ENCODE measurements around the gene MAP1LC3B2. TPM values are rescaled to one million over a fixed set of nuclear protein-coding genes. Genes with fewer than 3 reads are reported as not detected.

MAP1LC3B2 gene
- total and polyA plus RNA-seq, 2 donors from 2014 or later: 2.1 to 4.5 TPM

GRCh38 chr12:116552773-116553373, 6.3 kb upstream of the MAP1LC3B2 start:
- DNase-seq (peak in 1 of 5 donors; percentile 14), FAIRE-seq (no peak)
- intact Hi-C loops (cut with DNase I): no loop called here

GRCh38 chr12:116556356-116556952, 2.7 kb upstream of the MAP1LC3B2 start:
- Histone ChIP-seq H3K4me3 (ENCODE audit: low read length in 3 of 3) (no peak overlapping the region), H3K36me3 (ENCODE audit: control insufficient read depth in 2 of 3, insufficient read depth in 3 of 3, low read length in 3 of 3) (no peaks in the 10 kb centered on the region), H3K9me3 (ENCODE audit: control insufficient read depth in 2 of 3, insufficient read depth in 1 of 3, low read length in 3 of 3) (no peaks in the 10 kb centered on the region), H3K27me3 (ENCODE audit: control insufficient read depth, insufficient read depth, low read length) (no peaks in the 10 kb centered on the region), H3K27ac (ENCODE audit: low read depth in 2 of 2, low read length in 2 of 2) (no peak overlapping the region), H3K9ac (ENCODE audit: low read length in 3 of 3) (no peak overlapping the region), H3K4me1 (ENCODE audit: control insufficient read depth in 2 of 3, insufficient read depth in 2 of 3, low read depth in 1 of 3, low read length in 3 of 3) (no peaks in the 10 kb centered on the region)
- TF ChIP-seq CTCF (IDR thresholded peaks at IDR 0.05; ENCODE audit: borderline replicate concordance, extremely low read depth, insufficient read depth): no peak
- DNase-seq (peak in 1 of 5 donors; percentile 7), FAIRE-seq (no peak)
- intact Hi-C loops (cut with DNase I): no loop called here

More at GRCh38 chr12:116552773-116553373, 6.3 kb upstream of the MAP1LC3B2 start:
- no peaks in the 10 kb centered on the region for H3K36me3 ChIP-seq (ENCODE audit: control insufficient read depth in 2 of 3, insufficient read depth in 3 of 3, low read length in 3 of 3)
- no peak for TF ChIP-seq CTCF (IDR thresholded peaks at IDR 0.05; ENCODE audit: borderline replicate concordance, extremely low read depth, insufficient read depth)
- H3K27me3 ChIP-seq (ENCODE audit: control insufficient read depth, insufficient read depth, low read length): no peaks in the 10 kb centered on the region
- no peak overlapping the region for H3K9ac ChIP-seq (ENCODE audit: low read length in 3 of 3)
- H3K4me3 ChIP-seq (ENCODE audit: low read length in 3 of 3): no peak overlapping the region
- no peaks in the 10 kb centered on the region for H3K4me1 ChIP-seq (ENCODE audit: control insufficient read depth in 2 of 3, insufficient read depth in 2 of 3, low read depth in 1 of 3, low read length in 3 of 3)
- no peaks in the 10 kb centered on the region for H3K9me3 ChIP-seq (ENCODE audit: control insufficient read depth in 2 of 3, insufficient read depth in 1 of 3, low read length in 3 of 3)
- H3K27ac ChIP-seq (ENCODE audit: low read depth in 2 of 2, low read length in 2 of 2): no peak overlapping the region

GRCh38 chr12:116556964-116557698, 2.0 kb upstream of the MAP1LC3B2 start:
- TF ChIP-seq CTCF (IDR thresholded peaks at IDR 0.05; ENCODE audit: borderline replicate concordance, extremely low read depth, insufficient read depth): no peak
- DNase-seq: peak in 1 of 5 donors; percentile 27
- Histone ChIP-seq H3K9ac (ENCODE audit: low read length in 3 of 3) (no peak overlapping the region), H3K9me3 (ENCODE audit: control insufficient read depth in 2 of 3, insufficient read depth in 1 of 3, low read length in 3 of 3) (no peaks in the 10 kb centered on the region), H3K27ac (ENCODE audit: low read depth in 2 of 2, low read length in 2 of 2) (no peak overlapping the region), H3K4me3 (ENCODE audit: low read length in 3 of 3) (no peak overlapping the region), H3K4me1 (ENCODE audit: control insufficient read depth in 2 of 3, insufficient read depth in 2 of 3, low read depth in 1 of 3, low read length in 3 of 3) (no peaks in the 10 kb centered on the region), H3K27me3 (ENCODE audit: control insufficient read depth, insufficient read depth, low read length) (no peaks in the 10 kb centered on the region), H3K36me3 (ENCODE audit: control insufficient read depth in 2 of 3, insufficient read depth in 3 of 3, low read length in 3 of 3) (no peaks in the 10 kb centered on the region)
- intact Hi-C loops (cut with DNase I): no loop called here
- no peak for FAIRE-seq

Measured in kidney (tissue), 14 donors.